Measurements from ENCODE around the gene NAV2. TPM values are rescaled to one million over a fixed set of nuclear protein-coding genes. Genes with fewer than 3 reads are reported as not detected.

The NAV2 gene
- total RNA-seq, 1 experiment from 2014 or later, result 22.7 TPM

DNA sequence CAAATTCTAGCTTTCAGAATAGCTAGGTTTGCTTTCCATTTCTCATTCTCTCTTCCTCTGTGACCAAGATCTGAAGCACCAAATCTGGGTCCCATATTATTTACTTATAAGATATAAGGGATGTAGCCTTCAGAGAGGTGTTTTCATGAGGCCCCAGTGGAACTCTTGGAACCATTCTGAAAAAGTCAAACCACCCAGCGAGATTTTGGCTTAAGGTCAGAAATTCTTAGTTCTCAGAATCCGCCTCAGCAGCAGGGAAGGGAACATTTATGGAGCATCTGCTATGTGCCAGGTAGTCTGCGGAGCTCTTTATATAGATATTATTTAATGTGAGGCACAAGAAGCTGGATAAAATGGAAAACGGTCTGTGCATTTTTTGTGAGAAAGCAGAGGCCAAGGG lies 6.3 kb downstream of the NAV2 start:
- in situ Hi-C loops (cut with HindIII; ENCODE audit: low pct_unique_long_range_greater_than_20kb, low sequenced_read_pairs), result no loop called here
- ChIA-PET POLR2A (no interaction called here), CTCF (interaction anchor here (0.5 kb wide), 1 partner anchor 1123 kb away, joined by 3 read pairs; no protein-coding TSS in a partner anchor)
- Histone ChIP-seq H3K36me3 (ENCODE audit: control insufficient read depth, insufficient read depth, low read length) (no peaks in the 10 kb centered on the region), H3K4me1 (ENCODE audit: control insufficient read depth, insufficient read depth, low read length) (peaks cover 47% of the 10 kb centered on the region), H3K27ac (ENCODE audit: low read length) (no peak overlapping the region), H3K9me3 (ENCODE audit: control insufficient read depth, insufficient read depth, low read depth, low read length) (no peaks in the 10 kb centered on the region), H3K4me3 (ENCODE audit: low read depth in 2 of 2, low read length in 2 of 2) (no peak overlapping the region), H3K27me3 (ENCODE audit: control insufficient read depth, insufficient read depth, low read length) (no peaks in the 10 kb centered on the region)
- ATAC-seq (no peak), DNase-seq (ENCODE audit: low read depth, low spot score) (no peak)
- TF ChIP-seq, protein P1, sequence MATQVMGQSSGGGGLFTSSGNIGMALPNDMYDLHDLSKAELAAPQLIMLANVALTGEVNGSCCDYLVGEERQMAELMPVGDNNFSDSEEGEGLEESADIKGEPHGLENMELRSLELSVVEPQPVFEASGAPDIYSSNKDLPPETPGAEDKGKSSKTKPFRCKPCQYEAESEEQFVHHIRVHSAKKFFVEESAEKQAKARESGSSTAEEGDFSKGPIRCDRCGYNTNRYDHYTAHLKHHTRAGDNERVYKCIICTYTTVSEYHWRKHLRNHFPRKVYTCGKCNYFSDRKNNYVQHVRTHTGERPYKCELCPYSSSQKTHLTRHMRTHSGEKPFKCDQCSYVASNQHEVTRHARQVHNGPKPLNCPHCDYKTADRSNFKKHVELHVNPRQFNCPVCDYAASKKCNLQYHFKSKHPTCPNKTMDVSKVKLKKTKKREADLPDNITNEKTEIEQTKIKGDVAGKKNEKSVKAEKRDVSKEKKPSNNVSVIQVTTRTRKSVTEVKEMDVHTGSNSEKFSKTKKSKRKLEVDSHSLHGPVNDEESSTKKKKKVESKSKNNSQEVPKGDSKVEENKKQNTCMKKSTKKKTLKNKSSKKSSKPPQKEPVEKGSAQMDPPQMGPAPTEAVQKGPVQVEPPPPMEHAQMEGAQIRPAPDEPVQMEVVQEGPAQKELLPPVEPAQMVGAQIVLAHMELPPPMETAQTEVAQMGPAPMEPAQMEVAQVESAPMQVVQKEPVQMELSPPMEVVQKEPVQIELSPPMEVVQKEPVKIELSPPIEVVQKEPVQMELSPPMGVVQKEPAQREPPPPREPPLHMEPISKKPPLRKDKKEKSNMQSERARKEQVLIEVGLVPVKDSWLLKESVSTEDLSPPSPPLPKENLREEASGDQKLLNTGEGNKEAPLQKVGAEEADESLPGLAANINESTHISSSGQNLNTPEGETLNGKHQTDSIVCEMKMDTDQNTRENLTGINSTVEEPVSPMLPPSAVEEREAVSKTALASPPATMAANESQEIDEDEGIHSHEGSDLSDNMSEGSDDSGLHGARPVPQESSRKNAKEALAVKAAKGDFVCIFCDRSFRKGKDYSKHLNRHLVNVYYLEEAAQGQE (IDR thresholded peaks at IDR 0.05; ENCODE audit: insufficient read depth in 1 of 2, low read depth in 2 of 2, low read length in 1 of 2), result no peak
- no TSS peak for BruUV-seq (replicated peaks)
- intact Hi-C loops (cut with micrococcal nuclease; ENCODE audit: unreplicated experiment), result no loop called here

DNA sequence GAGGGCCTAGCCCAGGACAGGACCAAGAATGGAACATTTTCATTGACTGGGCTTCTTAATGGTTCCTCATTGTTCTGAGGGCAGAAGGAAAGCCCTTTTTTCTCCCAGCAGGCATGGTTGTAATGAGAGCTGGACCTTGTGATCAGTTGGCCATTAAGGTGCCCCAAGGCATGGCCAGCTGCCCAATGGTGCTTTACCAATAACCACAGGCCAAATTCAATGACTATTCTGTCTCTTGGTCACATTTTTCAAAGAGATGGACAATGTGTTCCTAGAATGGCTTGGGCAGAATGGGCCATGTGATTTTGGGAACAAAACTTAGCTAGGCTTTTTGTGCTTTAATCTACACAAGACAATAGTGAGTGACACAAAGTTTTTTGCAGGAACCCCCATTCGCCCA lies 7.3 kb downstream of the NAV2 start:
- no peak for ATAC-seq
- CTCF ChIA-PET, result no interaction called here

DNA sequence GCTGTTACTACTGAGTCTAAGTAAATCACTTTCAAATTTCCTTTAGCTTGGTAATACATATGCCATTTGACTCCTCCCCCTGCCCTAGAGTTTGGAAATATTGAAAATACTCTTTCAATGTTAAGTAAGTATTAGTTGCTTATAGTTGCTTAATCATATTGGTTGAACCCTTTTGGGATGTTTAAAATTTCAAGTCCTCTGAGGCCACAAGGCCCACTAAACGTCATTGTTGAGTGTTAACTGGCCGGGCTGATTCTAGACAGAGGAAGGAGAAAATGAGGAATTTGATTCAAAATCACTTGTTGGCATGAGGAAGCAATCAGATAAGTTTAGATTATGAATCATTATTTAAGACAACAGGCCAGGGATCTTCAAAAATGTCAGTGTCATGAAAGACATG lies 8.5 kb downstream of the NAV2 start:
- no TSS peak for BruUV-seq (replicated peaks)
- ATAC-seq (no peak), DNase-seq (ENCODE audit: low read depth, low spot score) (no peak)
- Histone ChIP-seq H3K4me3 (ENCODE audit: low read depth in 2 of 2, low read length in 2 of 2) (no peak overlapping the region), H3K4me1 (ENCODE audit: control insufficient read depth, insufficient read depth, low read length) (peaks cover 34% of the 10 kb centered on the region), H3K9me3 (ENCODE audit: control insufficient read depth, insufficient read depth, low read depth, low read length) (no peaks in the 10 kb centered on the region), H3K27me3 (ENCODE audit: control insufficient read depth, insufficient read depth, low read length) (no peaks in the 10 kb centered on the region), H3K36me3 (ENCODE audit: control insufficient read depth, insufficient read depth, low read length) (no peaks in the 10 kb centered on the region), H3K27ac (ENCODE audit: low read length) (no peak overlapping the region; the same call in 1 of the 2 replicates)
- ChIA-PET POLR2A (no interaction called here), CTCF (no interaction called here)
- TF ChIP-seq, protein P1 (IDR thresholded peaks at IDR 0.05; ENCODE audit: insufficient read depth in 1 of 2, low read depth in 2 of 2, low read length in 1 of 2), result no peak
- no peak for TF ChIP-seq TCF7L2 (IDR thresholded peaks at IDR 0.05; ENCODE audit: low read depth, low read length)
- in situ Hi-C loops (cut with HindIII; ENCODE audit: low pct_unique_long_range_greater_than_20kb, low sequenced_read_pairs) (no loop called here), intact Hi-C loops (cut with micrococcal nuclease; ENCODE audit: unreplicated experiment) (no loop called here)

More for the DNA sequence above, 7.3 kb downstream of the NAV2 start:
- POLR2A ChIA-PET, result interaction anchor here (0.6 kb wide), 1 partner anchor 29 kb away, joined by 4 read pairs; no protein-coding TSS in a partner anchor
- no peak overlapping the region for H3K4me3 ChIP-seq (ENCODE audit: low read depth in 2 of 2, low read length in 2 of 2)
- no peaks in the 10 kb centered on the region for H3K36me3 ChIP-seq (ENCODE audit: control insufficient read depth, insufficient read depth, low read length)
- TF ChIP-seq, protein P1 (IDR thresholded peaks at IDR 0.05; ENCODE audit: insufficient read depth in 1 of 2, low read depth in 2 of 2, low read length in 1 of 2), result no peak
- TF ChIP-seq SIN3A (IDR thresholded peaks at IDR 0.05; ENCODE audit: borderline replicate concordance, insufficient read depth, low read depth, low read length), result no peak
- H3K27ac ChIP-seq (ENCODE audit: low read length), result no peak overlapping the region
- peaks cover 45% of the 10 kb centered on the region for H3K4me1 ChIP-seq (ENCODE audit: control insufficient read depth, insufficient read depth, low read length)
- in situ Hi-C loops (cut with HindIII; ENCODE audit: low pct_unique_long_range_greater_than_20kb, low sequenced_read_pairs), result no loop called here
- no peaks in the 10 kb centered on the region for H3K9me3 ChIP-seq (ENCODE audit: control insufficient read depth, insufficient read depth, low read depth, low read length)
- no peak for DNase-seq (ENCODE audit: low read depth, low spot score)
- intact Hi-C loops (cut with micrococcal nuclease; ENCODE audit: unreplicated experiment), result no loop called here
- no TSS peak for BruUV-seq (replicated peaks)
- H3K27me3 ChIP-seq (ENCODE audit: control insufficient read depth, insufficient read depth, low read length), result no peaks in the 10 kb centered on the region
